HEK293 (cell line): ENCODE measurements around the gene ARHGEF28.
A peak's percentile ranks its signal among the peaks of the same experiment; 100 is the strongest.

Source experiments
- CTCF ChIA-PET: fragments of 350-600 bp; formaldehyde crosslinking; extraction: SDS; loops from one replicate; lab custom pipeline; 2021; ENCODE audit warnings: antibody characterized with exemption; lab: Yijun Ruan, JAX
- POLR2A ChIA-PET: fragments of 300-600 bp; formaldehyde crosslinking; extraction: SDS; loops from one replicate; lab custom pipeline; 2020; ENCODE audit warnings: antibody characterized with exemption, inconsistent platforms; lab: Yijun Ruan, JAX
- H3K27ac ChIP-seq: fragments of 200-500 bp; sonication (Bioruptor generic); 2 replicates; pipeline ENCODE4 v1.5.1; 2014; ENCODE audit warnings: low read depth, low read length, control low read depth, inconsistent platforms; ENCODE audit errors: extremely low read depth
- H3K36me3 ChIP-seq, 2 experiments: fragments of 200-500 bp in 1 of 2; sonication (Bioruptor generic) in 1 of 2; 1 replicate in 1 of 2; 2 replicates in 1 of 2; pipeline ENCODE4 v1.5.1; 2014 to 2017; ENCODE audit warnings: inconsistent platforms in 2 of 2, low read length in 2 of 2; ENCODE audit not compliant: control insufficient read depth in 2 of 2, insufficient read depth in 1 of 2
- H3K4me1 ChIP-seq: fragments of 200-500 bp; sonication (Bioruptor generic); 2 replicates; pipeline ENCODE4 v1.5.1; 2014; ENCODE audit warnings: mild to moderate bottlenecking, low read length, inconsistent platforms; ENCODE audit not compliant: control insufficient read depth, insufficient read depth
- H3K4me3 ChIP-seq: 2 replicates; pipeline ENCODE4 v1.5.1; 2011; ENCODE audit warnings: low read depth, mild to moderate bottlenecking, control low read depth, low read length, moderate library complexity
- H3K9me3 ChIP-seq: fragments of 200-500 bp; sonication (Bioruptor generic); 2 replicates; pipeline ENCODE4 v1.5.1; 2014; ENCODE audit warnings: low read depth, low read length, inconsistent platforms; ENCODE audit not compliant: control insufficient read depth, insufficient read depth
- BCL11B ChIP-seq: fragments of 450-650 bp; formaldehyde crosslinking; IDR thresholded peaks from 2 replicates; pipeline ENCODE4 v1.5.1; 2016; ENCODE audit warnings: low read depth, missing biosample characterization, missing genetic modification characterization
- PRDM1 ChIP-seq: fragments of 450-650 bp; formaldehyde crosslinking; IDR thresholded peaks from 2 replicates; pipeline ENCODE4; 2016; ENCODE audit warnings: missing biosample characterization, missing genetic modification characterization
- REPIN1 ChIP-seq: fragments of 450-650 bp; formaldehyde crosslinking; IDR thresholded peaks from 2 replicates; pipeline ENCODE4 v1.5.1; 2017; ENCODE audit warnings: missing biosample characterization, missing genetic modification characterization, low read depth
- SP7 ChIP-seq: fragments of 450-650 bp; formaldehyde crosslinking; IDR thresholded peaks from 2 replicates; pipeline ENCODE4 v1.5.1; 2016; ENCODE audit warnings: missing biosample characterization, missing genetic modification characterization
- ZEB2 ChIP-seq: fragments of 450-650 bp; formaldehyde crosslinking; IDR thresholded peaks from 2 replicates; pipeline ENCODE4 v1.5.1; 2016; ENCODE audit warnings: missing biosample characterization, missing genetic modification characterization
- ZFP37 ChIP-seq: fragments of 450-650 bp; formaldehyde crosslinking; IDR thresholded peaks from 2 replicates; pipeline ENCODE4 v1.5.1; 2016; ENCODE audit warnings: missing biosample characterization, missing genetic modification characterization
- ZNF274 ChIP-seq, 2 experiments: fragments of 200-500 bp in 1 of 2; fragments of 450-650 bp in 1 of 2; sonication (Bioruptor generic) in 1 of 2; formaldehyde crosslinking in 1 of 2; IDR thresholded peaks; 2 replicates each; pipeline versions ENCODE4 v1.5.1 to v1.6.1; 2014 to 2016; ENCODE audit warnings: borderline replicate concordance in 1 of 2, inconsistent platforms in 1 of 2, low read length in 1 of 2, missing biosample characterization in 1 of 2, missing genetic modification characterization in 1 of 2
- ZNF335 ChIP-seq: fragments of 450-650 bp; formaldehyde crosslinking; conservative IDR thresholded peaks from 2 replicates; pipeline ENCODE4 v1.5.1; 2016; ENCODE audit warnings: missing biosample characterization, missing genetic modification characterization
- ZNF366 ChIP-seq: fragments of 450-650 bp; formaldehyde crosslinking; conservative IDR thresholded peaks from 2 replicates; pipeline ENCODE4 v1.5.1; 2016; ENCODE audit warnings: missing biosample characterization, missing genetic modification characterization
- ZNF394 ChIP-seq: fragments of 450-650 bp; formaldehyde crosslinking; IDR thresholded peaks from 2 replicates; pipeline ENCODE4 v1.5.1; 2016; ENCODE audit warnings: missing biosample characterization, missing genetic modification characterization, mild to moderate bottlenecking, moderate library complexity, borderline replicate concordance
- ZNF404 ChIP-seq: fragments of 450-650 bp; formaldehyde crosslinking; IDR thresholded peaks from 2 replicates; pipeline ENCODE4 v1.5.1; 2017; ENCODE audit warnings: missing biosample characterization, missing genetic modification characterization
- ZNF623 ChIP-seq: fragments of 450-650 bp; formaldehyde crosslinking; IDR thresholded peaks from 2 replicates; pipeline ENCODE4 v1.5.1; 2016; ENCODE audit warnings: missing biosample characterization, missing genetic modification characterization
- ZNF624 ChIP-seq: fragments of 450-650 bp; formaldehyde crosslinking; IDR thresholded peaks from 2 replicates; pipeline ENCODE4 v1.5.1; 2017; ENCODE audit warnings: missing biosample characterization, missing genetic modification characterization
- ZNF629 ChIP-seq: fragments of 450-650 bp; formaldehyde crosslinking; IDR thresholded peaks from 2 replicates; pipeline ENCODE4 v1.5.1; 2017; ENCODE audit warnings: missing biosample characterization, missing genetic modification characterization
- ZNF660 ChIP-seq: fragments of 450-650 bp; IDR thresholded peaks from 2 replicates; pipeline ENCODE4 v1.5.1; 2018; ENCODE audit warnings: missing biosample characterization, mild to moderate bottlenecking, missing genetic modification characterization
- ZNF791 ChIP-seq: fragments of 450-650 bp; formaldehyde crosslinking; IDR thresholded peaks from 2 replicates; pipeline ENCODE4 v1.5.1; 2016; ENCODE audit warnings: missing biosample characterization, missing genetic modification characterization
- TF ChIP-seq, protein P1 (sequence below): fragments of 450-650 bp; formaldehyde crosslinking; IDR thresholded peaks from 2 replicates; pipeline ENCODE4 v1.5.1; 2017; ENCODE audit warnings: missing biosample characterization, missing genetic modification characterization
- TF ChIP-seq, protein P2 (sequence below): fragments of 450-650 bp; formaldehyde crosslinking; IDR thresholded peaks from 2 replicates; pipeline ENCODE4 v1.5.1; 2016; ENCODE audit warnings: missing biosample characterization, missing genetic modification characterization
- TF ChIP-seq, protein P3 (sequence below): fragments of 450-650 bp; formaldehyde crosslinking; IDR thresholded peaks from 2 replicates; pipeline ENCODE4 v1.5.1; 2016; ENCODE audit warnings: missing biosample characterization, missing genetic modification characterization

Gene ARHGEF28

DNA sequence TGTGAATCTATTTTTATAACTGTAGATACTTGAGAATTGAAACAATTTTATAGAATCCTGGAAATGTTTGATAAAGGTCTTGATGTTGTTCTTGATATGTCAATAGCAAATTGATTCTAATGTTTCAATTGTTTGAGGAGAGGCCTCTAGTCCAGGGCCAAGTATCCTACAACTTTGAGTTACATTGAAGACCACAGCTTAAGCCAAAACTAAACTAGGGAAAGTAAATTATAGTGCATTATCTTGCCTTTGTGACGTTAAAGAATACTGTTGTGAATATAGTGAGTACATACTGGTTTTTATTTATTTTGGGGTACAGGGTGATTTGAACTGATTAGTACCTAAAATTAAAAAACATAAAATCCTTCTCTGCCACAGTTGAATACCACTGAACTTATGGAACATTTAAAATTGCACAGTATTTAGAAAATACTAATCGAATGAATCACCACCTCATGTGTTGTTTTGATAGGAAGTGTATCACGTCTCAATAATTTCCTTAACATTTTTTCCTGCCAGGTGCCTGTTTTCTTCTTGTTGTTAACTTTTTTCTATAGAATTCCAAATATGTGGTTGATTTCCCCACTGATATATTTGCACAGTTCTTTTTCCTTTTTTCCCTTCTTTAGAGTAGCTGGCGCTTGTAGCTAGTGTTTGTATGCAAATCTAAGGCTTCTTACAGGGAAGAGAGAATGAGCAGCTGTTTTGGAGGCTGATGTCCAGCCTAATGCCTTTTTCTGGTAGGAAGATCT, 12.5 kb downstream of the ARHGEF28 start:
- no peaks in the 10 kb centered on the region for H3K9me3 ChIP-seq
- TF ChIP-seq ZNF623 (tag by site-specific recombination): no peak
- 0 out of 2 replicates have a peak, but pooled peaks have one; percentile 10 for TF ChIP-seq ZNF629 (tag by site-specific recombination)
- 0 out of 2 replicates have a peak, but pooled peaks have one; percentile 32 for TF ChIP-seq ZFP37 (tag by site-specific recombination)
- no peak for TF ChIP-seq ZNF274 (IDR thresholded peaks at IDR 0.05; ENCODE audit: low read length)
- no peak for TF ChIP-seq ZNF274 (tag by site-specific recombination; IDR thresholded peaks at IDR 0.05; ENCODE audit: borderline replicate concordance)
- TF ChIP-seq ZNF624 (tag by site-specific recombination): no peak
- 0 out of 2 replicates have a peak, but pooled peaks have one; percentile 58 for TF ChIP-seq ZEB2 (tag by site-specific recombination)
- TF ChIP-seq ZNF366 (tag by site-specific recombination): 0 out of 2 replicates have a peak, but pooled peaks have one; percentile 31
- no peak for TF ChIP-seq ZNF791 (tag by site-specific recombination)
- TF ChIP-seq ZNF335 (tag by site-specific recombination): peak; percentile 84
- TF ChIP-seq ZNF660 (tag by site-specific recombination): 0 out of 2 replicates have a peak, but pooled peaks have one; percentile 10
- no peak for TF ChIP-seq BCL11B (tag by site-specific recombination)
- TF ChIP-seq REPIN1 (tag by site-specific recombination): no peak
- TF ChIP-seq, protein P1, sequence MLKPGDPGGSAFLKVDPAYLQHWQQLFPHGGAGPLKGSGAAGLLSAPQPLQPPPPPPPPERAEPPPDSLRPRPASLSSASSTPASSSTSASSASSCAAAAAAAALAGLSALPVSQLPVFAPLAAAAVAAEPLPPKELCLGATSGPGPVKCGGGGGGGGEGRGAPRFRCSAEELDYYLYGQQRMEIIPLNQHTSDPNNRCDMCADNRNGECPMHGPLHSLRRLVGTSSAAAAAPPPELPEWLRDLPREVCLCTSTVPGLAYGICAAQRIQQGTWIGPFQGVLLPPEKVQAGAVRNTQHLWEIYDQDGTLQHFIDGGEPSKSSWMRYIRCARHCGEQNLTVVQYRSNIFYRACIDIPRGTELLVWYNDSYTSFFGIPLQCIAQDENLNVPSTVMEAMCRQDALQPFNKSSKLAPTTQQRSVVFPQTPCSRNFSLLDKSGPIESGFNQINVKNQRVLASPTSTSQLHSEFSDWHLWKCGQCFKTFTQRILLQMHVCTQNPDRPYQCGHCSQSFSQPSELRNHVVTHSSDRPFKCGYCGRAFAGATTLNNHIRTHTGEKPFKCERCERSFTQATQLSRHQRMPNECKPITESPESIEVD (tag by site-specific recombination): peak; percentile 65
- peak; percentile 78 for TF ChIP-seq PRDM1 (tag by site-specific recombination)
- TF ChIP-seq, protein P2, sequence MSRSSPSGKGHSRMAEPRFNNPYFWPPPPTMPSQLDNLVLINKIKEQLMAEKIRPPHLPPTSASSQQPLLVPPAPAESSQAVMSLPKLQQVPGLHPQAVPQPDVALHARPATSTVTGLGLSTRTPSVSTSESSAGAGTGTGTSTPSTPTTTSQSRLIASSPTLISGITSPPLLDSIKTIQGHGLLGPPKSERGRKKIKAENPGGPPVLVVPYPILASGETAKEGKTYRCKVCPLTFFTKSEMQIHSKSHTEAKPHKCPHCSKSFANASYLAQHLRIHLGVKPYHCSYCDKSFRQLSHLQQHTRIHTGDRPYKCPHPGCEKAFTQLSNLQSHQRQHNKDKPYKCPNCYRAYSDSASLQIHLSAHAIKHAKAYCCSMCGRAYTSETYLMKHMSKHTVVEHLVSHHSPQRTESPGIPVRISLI (tag by site-specific recombination): no peak
- TF ChIP-seq SP7 (tag by site-specific recombination): 0 out of 2 replicates have a peak, but pooled peaks have one; percentile 9
- TF ChIP-seq ZNF394: peak; percentile 62; the same call in 1 of the 2 replicates
- TF ChIP-seq, protein P3, sequence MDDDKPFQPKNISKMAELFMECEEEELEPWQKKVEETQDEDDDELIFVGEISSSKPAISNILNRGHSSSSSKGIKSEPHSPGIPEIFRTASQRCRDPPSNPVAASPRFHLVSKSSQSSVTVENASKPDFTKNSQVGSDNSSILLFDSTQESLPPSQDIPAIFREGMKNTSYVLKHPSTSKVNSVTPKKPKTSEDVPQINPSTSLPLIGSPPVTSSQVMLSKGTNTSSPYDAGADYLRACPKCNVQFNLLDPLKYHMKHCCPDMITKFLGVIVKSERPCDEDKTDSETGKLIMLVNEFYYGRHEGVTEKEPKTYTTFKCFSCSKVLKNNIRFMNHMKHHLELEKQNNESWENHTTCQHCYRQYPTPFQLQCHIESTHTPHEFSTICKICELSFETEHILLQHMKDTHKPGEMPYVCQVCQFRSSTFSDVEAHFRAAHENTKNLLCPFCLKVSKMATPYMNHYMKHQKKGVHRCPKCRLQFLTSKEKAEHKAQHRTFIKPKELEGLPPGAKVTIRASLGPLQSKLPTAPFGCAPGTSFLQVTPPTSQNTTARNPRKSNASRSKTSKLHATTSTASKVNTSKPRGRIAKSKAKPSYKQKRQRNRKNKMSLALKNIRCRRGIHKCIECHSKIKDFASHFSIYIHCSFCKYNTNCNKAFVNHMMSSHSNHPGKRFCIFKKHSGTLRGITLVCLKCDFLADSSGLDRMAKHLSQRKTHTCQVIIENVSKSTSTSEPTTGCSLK (tag by site-specific recombination): no peak
- TF ChIP-seq ZNF404: no peak
- POLR2A ChIA-PET: interaction anchor here (1.8 kb wide), 1 partner anchor 12 kb away, joined by 5 read pairs; the partner anchor contains the start of gene ARHGEF28

More for the DNA sequence above, 12.5 kb downstream of the ARHGEF28 start:
- CTCF ChIA-PET: interaction anchor here (2.8 kb wide), 1 partner anchor 42 kb away, joined by 8 read pairs; no protein-coding TSS in a partner anchor
- Histone ChIP-seq H3K4me1 (peaks cover 43% of the 10 kb centered on the region), H3K4me3 (no peak overlapping the region; the same call in 1 of the 2 replicates), H3K36me3 (no peaks in the 10 kb centered on the region), H3K27ac (no peak overlapping the region)
